GM12891 (cell line): ENCODE results near the gene ZNF341.
"Not testable (repeated sequence)": the region's sequence is repeated elsewhere in the genome, so short reads cannot be mapped to it uniquely, and the experiment has no call there.

Experiments
- DNase-seq: peaks from one replicate; pipeline ENCODE4 v3.0.0; 2011; ENCODE audit warnings: low spot score; ENCODE audit not compliant: insufficient read length
- FAIRE-seq: peaks from 2 replicates; lab custom pipeline; 2011; peaks lifted over from hg19 to GRCh38; lab: Jason Lieb, UNC
- PAX5 ChIP-seq: IDR thresholded peaks from 2 replicates; pipeline ENCODE4 v1.6.1; 2011; ENCODE audit warnings: low read length, moderate library complexity, mild to moderate bottlenecking; ENCODE audit not compliant: insufficient read depth, severe bottlenecking
- POLR2A ChIP-seq: IDR thresholded peaks from 2 replicates; pipeline ENCODE4 v1.6.1; 2011; ENCODE audit warnings: low read depth, low read length, control low read depth
- POLR2AphosphoS5 ChIP-seq: IDR thresholded peaks from 2 replicates; pipeline ENCODE4 v1.6.1; 2011; ENCODE audit warnings: low read depth, low read length, control low read depth
- POU2F2 ChIP-seq: IDR thresholded peaks from 2 replicates; pipeline ENCODE4 v1.6.1; 2011; ENCODE audit warnings: low read depth, mild to moderate bottlenecking, control low read depth, low read length, moderate library complexity
- SPI1 ChIP-seq: IDR thresholded peaks from 2 replicates; pipeline ENCODE4 v1.6.1; 2011; ENCODE audit warnings: low read depth, low read length, control low read depth
- TAF1 ChIP-seq: IDR thresholded peaks from 2 replicates; pipeline ENCODE4 v1.6.1; 2011; ENCODE audit warnings: low read depth, low read length, control low read depth

Gene ZNF341

DNA sequence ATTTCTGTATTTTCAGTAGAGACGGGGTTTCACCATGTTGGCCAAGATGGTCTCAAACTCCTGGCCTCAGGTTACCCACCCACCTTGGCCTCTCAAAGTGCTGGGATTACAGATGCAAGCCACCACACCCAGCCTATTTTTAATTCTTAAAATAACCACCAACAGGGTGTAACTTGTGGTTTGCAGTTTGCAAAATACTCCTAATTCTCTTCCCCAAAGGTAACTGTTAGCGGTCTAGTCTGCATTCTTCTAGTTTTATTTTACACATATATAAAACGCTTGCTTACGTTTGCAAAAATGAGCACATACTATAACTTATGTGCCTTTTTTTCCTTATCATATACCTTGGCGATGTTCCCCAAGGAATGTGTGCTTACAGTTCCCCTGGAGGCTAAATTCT lies 53.7 kb downstream of the ZNF341 start:
- TF ChIP-seq POU2F2 (no peak), SPI1 (no peak), POLR2AphosphoS5 (no peak), PAX5 (no peak), TAF1 (no peak), POLR2A (no peak)
- no peak for FAIRE-seq
- no peak for DNase-seq

- FAIRE-seq = no peak
- TF ChIP-seq POLR2A (no peak), TAF1 (no peak), PAX5 (no peak), SPI1 (no peak), POLR2AphosphoS5 (no peak), POU2F2 (no peak)
- no peak for DNase-seq
Observed at GRCh38 chr20:33787253-33787891, 55.6 kb downstream of the ZNF341 start.

- no peak for FAIRE-seq
- no peak for DNase-seq
- no peak for TF ChIP-seq TAF1
- TF ChIP-seq POLR2A = no peak
- no peak for TF ChIP-seq SPI1
- no peak for TF ChIP-seq POU2F2
- TF ChIP-seq POLR2AphosphoS5 = no peak
- TF ChIP-seq PAX5 = no peak
Observed at GRCh38 chr20:33788351-33789049, 56.7 kb downstream of the ZNF341 start.

DNA sequence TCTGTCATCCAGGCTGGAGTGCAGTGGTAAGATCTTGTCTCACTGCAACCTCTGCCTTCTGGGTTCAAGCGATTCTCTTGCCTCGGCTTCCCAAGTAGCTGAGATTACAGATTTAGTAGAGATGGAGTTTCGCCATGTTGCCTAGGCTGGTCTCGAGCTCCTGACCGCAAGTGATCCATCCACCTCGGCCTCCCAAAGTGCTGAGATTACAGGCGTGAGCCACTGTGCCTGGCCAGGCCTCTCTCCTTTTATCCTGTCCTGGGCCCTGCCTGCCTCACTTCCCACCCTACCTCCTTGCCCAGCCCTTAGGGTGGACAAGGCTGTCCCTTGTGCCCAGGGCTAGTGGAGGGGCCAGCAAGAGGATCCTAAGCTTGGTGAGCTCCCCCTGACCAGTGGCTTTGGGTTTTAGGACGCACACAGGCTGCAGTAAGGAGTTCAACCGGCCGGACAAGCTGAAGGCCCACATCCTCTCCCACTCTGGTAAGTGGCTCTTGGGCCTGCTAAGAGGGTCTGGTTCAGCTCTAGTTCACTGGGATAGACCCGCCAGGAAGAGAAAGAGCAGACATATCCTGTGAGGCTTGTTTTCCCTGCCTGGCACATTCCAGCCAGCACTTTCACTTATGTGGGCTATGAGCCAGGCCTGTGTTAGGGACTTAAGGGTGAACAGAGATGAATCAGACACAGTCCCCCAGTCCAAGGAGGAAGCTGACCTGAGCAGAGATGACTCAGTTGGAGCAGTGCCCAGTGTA lies 57.5 kb downstream of the ZNF341 start:
- no peak for DNase-seq
- TF ChIP-seq POLR2AphosphoS5 (no peak), POLR2A (no peak)
- FAIRE-seq = no peak

- FAIRE-seq = no peak
- no peak for DNase-seq
- TF ChIP-seq SPI1 (no peak), TAF1 (no peak), PAX5 (no peak), POLR2A (no peak), POU2F2 (no peak), POLR2AphosphoS5 (no peak)
Observed at GRCh38 chr20:33789858-33790182, 58.0 kb downstream of the ZNF341 start.

GRCh38 chr20:33790566-33790965 lies 58.8 kb downstream of the ZNF341 start:
- TF ChIP-seq POLR2AphosphoS5 (no peak), SPI1 (no peak), TAF1 (no peak), POLR2A (no peak), PAX5 (no peak), POU2F2 (no peak)
- FAIRE-seq = no peak
- DNase-seq = no peak

GRCh38 chr20:33791021-33791420 lies 59.2 kb downstream of the ZNF341 start:
- DNase-seq (no peak), FAIRE-seq (no peak)
- TF ChIP-seq SPI1 (no peak), POLR2AphosphoS5 (no peak), PAX5 (no peak), TAF1 (no peak), POU2F2 (no peak), POLR2A (no peak)

DNA sequence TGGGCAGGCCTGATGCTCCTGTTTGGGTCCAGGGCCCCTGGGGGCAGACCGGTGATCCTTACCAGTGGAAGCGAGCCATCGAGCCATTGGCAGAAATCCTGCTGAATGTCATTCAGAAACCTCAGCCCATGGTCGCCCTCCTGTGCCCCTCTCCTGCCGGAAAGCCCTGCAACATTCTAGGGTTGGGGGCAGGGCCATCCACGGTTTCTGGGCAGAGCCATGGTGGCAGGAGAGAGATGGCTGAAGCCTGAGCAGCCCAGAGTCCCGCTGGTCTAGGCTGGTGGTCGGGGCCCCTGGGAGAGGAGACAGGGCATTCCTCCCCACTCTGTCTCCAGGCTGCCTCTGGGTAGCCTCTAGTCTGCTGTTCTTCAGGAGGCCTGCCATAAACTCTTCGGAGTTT lies 59.7 kb downstream of the ZNF341 start:
- FAIRE-seq = no peak
- no peak for DNase-seq
- TF ChIP-seq SPI1 = no peak
- TF ChIP-seq TAF1 = no peak
- no peak for TF ChIP-seq PAX5
- TF ChIP-seq POLR2A = no peak
- no peak for TF ChIP-seq POLR2AphosphoS5
- TF ChIP-seq POU2F2 = no peak

- peak; percentile 53 for DNase-seq
- TF ChIP-seq PAX5 (no peak), POU2F2 (no peak), POLR2AphosphoS5 (no peak), POLR2A (no peak), TAF1 (no peak), SPI1 (no peak)
- FAIRE-seq = peak; percentile 48
Observed at GRCh38 chr20:33791959-33792597, 60.3 kb downstream of the ZNF341 start.

GRCh38 chr20:33792598-33792989 lies 60.8 kb downstream of the ZNF341 start:
- not testable (repeated sequence) for DNase-seq, FAIRE-seq

- DNase-seq = no peak
- FAIRE-seq = no peak
- TF ChIP-seq SPI1 = no peak
- TF ChIP-seq POLR2A = no peak
- no peak for TF ChIP-seq POLR2AphosphoS5
- no peak for TF ChIP-seq TAF1
- TF ChIP-seq PAX5 = no peak
- TF ChIP-seq POU2F2 = no peak
Observed at GRCh38 chr20:33793011-33793931, 61.5 kb downstream of the ZNF341 start.
